HG03558 (cell line): ENCODE results near the gene EPHB6.

ENCODE experiments used
- ATAC-seq: cut with Tn5 transposase; IDR thresholded peaks from one replicate; pipeline ENCODE4 v1.9.1; 2021; ENCODE audit warnings: moderate number of reproducible peaks; ENCODE audit not compliant: unreplicated experiment; ENCODE audit errors: extremely low read depth

Gene EPHB6

DNA sequence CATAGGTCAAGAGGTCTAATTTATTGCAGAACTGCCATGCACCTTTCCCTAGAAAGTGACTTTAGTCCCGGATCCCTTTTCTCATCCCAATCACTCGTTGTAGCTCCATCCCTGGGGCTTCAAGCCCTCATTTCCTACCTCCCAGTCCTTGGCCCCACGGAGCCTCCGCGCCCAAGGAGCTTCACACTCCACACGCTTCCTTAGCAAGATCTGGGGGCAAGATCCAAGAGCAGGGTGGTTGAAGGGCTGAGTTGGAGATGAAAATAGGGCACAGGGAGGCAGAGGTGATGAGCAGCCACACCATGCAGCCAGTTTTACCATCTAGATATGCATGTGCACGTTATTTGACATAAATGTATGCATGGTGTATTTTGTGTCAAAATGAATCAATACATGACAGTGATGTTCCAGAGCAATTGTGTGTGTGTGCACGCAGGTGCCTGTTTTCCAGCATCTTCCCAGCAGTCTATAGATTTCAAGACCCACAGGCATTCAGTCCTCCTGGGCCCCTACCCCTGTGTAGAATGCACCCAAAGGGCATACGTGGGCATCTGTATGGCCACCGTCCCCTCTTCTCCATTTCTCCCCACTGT is 36.7 kb downstream of the EPHB6 start:
- no peak for ATAC-seq

DNA sequence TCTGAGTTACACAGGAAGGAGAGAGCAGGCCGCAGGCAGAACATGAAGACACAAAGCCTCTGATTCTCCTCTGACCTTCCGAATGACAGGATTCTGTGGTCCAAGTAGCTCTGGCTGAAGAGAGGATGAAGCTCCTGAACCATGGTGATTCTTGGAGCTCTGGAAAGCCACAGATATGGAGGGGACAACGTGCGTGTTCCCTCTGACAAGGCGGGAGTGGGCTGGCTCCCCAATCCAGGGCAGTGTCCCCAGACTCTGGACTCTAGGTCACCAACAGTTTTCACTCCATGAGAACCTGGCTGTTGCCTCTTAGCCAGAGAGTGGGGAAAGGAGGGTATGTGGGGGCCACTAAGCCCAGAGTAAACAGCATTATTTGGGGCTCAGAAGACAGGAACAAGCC is 38.1 kb downstream of the EPHB6 start:
- no peak for ATAC-seq

DNA sequence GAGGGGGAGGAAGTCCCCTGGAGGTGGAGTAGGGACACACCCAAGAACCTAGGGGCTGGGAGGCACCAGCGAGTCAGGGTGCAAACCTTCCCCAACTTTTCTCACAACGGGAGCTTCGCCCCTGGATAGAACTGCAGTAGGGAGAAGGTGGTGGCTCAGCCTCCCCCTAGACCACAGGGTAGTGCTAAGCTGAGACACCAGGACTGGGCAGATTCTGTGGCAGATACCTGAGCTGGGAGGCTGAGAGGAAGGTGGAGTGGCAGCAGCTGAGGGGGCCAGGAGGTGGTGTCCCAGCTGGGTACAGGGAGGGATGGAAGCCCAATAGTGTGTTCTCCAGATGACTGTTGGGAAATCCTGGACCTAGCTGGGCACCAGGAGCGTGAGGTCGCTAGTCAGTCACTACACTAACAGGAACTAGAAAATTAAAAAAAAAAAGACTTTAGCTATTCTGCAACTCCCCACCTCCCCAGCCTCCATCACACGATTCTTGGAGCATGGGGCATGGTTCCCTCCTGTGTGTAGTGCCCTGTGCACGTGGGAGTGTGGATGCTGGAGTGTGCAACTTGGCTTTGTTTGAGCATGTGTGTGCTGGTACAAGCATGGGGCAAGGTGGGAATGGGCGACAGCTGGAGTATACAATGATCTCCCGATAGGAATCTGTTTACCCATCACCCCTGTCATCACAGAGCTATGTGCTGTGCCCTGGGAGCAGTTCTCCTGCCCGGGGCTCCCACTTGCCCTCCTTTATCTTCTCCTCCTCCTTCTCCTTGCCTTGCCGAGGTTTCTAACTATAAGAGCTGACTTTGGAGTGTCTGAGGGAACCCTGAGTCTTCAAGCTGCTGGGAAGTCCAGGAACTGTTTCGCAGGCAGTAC is 39.5 kb downstream of the EPHB6 start:
- no peak for ATAC-seq

DNA sequence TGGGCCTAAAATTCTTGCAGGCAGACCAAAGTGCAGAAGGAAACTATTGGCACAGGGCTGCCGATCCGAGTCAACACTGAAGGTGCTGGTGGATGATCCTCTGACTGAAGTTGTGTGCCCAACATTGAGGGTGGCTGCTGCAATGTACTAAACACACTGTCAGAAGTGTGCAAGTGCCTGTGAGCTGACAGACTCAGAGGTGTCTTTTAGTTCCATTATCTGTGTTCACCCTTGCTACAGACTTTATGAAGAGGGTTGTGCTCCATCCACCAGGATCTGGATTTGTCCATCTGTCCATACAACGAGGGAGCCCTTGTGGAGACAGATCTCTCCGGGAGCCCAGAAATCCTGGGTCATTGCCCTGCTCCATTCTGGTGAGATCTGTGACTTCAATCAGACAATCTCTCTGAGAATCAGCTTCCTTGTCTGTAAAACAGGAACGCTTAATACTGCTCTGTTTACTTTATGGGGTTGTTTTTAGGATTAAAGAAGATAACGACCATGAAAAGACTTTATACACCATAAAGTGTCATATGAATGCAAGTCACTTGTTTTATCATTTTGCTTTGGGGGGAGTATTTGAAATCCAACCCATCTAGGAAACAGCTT is 40.2 kb downstream of the EPHB6 start:
- no peak for ATAC-seq

DNA sequence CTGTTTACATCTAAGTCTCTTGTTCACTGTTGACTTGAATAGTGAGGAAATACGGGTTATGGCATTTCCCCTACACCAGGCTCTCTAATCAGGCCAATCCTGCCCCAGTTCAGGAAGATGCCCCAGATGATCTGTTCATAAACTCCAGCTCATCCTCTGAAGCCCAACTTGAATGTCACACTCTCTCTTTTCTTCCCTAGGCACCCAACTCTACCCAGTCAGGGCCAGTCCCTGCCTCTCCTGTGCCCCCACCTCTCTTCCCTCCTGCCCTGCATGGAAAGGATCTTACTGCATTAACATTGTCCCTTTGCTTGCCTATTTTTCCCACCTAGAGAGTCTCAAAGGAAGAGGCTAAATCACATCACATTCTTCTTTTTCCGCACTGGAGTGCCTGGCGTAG is 41.3 kb downstream of the EPHB6 start:
- no peak for ATAC-seq

DNA sequence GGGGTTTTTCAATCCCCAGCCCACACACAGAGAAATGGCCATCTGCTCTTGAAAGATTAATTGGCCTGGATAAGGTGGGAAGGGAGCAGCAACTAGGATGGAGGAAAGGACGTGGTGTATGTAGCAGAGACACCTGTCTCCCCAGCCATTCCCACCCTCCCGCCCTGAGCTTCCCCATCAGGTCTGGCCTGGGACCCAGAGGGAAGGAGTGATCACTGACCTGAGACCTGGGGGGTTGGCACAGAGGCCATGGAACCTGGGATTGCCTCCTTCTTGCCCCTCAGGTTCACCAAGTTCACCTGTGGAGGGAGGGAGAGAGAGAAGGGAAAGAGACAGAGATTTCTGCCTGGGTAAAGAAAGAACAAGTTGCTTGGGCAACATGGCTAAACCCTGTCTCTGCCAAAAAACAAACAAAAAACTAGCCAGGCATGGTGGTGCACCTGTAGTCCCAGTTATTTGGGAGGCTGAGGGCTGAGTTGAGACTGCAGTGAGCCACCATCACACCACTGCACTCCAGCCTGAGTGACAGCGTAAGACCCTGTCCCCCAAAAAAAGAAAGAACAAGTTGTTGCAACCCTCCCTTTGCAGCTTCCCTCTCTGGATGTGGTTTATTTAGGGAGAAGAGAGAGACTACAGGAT is 42.0 kb downstream of the EPHB6 start:
- ATAC-seq, result no peak

DNA sequence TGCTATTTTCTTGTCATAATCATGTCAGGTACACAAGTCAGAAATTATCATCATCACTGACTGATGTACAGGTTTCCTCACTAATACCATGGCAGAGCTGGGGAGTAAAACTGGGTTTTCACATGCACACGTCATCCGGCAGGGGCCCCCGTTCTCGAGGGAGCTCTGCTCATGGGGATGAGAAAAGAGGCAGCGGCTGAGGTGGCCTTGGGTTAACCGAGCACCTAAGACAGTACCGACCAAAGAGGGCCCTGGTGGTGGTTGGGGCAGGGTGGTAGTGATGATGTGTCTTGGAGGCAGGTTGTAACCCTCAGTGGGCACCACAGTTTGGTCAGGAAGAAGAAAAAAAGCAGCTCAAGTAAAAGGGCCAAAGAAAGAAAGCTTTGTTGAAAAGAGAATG is 42.8 kb downstream of the EPHB6 start:
- ATAC-seq, result no peak

DNA sequence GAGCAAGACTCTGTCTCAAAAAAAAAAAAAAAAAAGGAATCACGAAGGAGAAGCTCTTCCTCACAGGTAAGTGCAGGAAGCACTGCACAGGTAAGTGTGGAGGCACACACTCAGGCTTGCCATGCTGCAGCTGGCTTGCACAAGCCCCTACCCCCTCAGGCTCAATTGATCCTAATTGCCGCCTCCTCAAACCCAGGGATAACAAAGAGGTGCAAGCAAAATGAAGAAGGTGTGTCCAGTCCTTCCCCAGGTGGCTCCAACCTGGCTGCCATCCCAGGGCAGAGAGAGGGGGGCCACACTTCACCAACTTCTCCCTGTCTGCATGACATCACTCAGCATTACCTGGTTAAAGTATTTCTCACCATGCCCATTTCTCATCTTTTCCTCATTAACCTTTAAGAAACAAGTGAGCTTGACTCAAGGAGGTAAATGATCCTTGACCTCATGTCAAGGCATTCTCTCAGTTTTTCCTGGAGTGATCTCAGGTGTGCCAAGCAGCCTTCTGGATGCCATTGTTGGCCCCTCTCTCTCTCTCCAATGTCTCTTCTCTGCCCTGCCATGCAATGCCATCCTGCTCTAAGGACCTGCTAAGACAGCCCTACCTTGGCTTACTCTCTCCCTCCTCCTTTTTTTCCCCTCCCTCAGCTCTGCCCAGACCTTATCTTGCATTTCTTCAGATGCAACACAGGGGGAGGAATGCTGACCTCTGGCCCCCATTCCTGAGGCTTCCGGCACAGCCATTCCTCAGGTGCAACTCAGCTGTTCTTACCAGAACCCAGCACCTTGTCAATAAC is 43.7 kb downstream of the EPHB6 start:
- ATAC-seq, result no peak

DNA sequence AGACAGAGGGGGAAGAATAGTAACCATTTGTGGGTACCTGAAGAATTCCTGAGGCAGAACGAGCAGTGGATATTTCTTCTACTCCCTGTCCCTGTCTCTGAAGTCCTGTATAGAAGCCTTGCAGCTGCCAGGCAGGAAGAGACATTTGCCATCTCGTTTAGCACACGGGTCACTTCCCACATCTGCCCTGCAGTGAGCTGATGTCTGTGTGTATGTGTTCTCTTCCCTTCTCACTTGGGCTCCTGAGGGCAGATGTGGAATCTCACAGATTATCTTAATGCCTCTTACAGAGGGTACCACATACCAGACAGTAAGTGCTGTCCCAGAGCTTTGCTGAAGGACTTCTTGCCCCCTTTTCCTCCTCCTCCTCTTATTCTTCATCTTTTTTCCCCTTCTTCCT is 44.8 kb downstream of the EPHB6 start:
- no peak for ATAC-seq

DNA sequence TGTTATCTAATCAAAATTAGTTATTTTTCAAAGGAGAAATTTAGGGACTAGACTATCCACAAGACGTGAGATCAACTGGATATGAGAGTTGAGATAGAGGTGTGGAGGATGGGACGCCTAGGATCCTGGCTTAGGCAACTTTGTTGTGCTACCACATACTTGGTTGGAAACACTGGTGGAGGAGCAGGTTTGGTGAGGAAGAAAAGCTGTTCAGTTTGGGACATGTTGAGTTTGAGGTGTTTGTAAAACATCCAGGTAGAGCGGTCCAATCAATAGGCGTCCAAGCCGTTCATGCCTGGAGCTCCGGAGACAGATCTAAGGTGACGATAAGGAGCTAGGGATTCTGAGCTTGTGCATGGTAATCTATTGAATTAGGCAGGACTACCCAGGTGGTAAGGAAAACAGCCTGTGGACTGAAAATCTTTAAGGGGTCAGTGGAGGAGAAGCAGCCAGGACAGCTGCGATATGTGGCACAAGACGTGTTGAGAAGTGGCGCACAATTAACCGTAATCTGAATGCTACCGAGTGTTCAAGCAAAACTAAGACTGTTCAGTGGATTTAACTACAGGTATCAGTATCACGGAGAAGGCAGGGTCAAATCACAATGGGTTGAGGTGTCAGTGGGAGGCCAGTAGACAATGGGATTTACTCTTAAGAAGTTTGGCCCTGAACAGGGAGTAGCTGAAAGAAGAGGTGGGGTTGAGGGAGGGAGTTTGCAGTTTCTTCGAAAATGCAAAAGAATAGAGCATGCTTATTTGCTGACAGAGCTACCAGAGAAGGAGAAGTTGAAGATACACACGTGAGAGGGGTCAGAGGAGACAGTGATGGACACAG is 46.8 kb downstream of the EPHB6 start:
- ATAC-seq, result no peak

DNA sequence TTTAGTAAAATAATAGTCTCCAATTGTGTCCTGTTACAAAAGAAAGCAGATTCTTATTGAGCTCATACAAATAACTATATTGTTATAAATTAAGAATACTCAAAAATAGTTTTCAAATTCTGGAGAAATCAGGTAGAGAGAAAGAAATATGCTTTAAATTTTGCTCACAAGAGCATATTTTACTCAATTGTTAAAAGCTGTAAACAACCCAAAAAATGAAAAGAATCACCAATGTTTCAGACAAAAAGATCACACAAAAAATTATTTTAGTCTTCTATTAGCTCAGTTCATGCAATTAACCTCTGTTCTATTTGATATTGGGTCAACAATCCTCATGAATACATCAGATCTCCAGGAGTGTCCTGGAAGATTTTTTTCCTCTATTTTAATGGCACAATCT is 49.3 kb downstream of the EPHB6 start:
- no peak for ATAC-seq

DNA sequence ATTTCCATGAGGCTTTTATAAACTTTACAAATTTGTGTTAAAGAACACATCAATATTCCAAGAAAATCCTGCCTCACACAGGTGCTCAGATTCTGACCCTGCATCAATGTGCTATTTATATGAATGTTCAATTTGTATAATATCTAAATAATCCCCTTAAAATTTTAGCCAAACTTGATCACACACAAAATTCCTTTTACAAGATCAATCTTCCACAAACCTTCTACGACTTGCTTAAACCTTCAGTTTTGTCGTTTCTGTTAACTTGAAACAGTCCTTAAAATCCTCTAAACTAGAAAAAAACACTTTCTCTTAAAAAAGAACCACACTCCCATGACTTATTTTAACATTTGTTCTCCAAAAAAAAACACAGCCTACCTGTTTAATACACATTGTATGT is 50.9 kb downstream of the EPHB6 start:
- no peak for ATAC-seq

DNA sequence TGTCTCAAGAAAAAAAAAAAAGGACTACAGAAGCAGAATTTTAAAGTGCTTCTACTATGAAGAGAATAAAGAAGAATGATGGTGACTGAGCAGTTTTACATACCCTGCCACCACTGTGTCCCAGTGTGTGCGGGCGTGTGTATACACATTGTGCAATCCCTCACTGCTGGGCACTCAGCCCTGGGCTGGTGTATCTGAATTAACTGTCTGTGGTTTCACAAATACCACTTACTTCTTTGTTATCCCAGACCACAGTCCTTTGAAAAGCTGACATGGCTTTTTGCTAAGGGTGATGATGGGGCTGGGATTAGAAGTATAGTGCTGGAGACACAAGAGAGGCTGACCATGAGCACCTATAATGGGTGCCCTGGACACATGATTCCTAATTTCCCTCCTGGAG is 51.8 kb downstream of the EPHB6 start:
- ATAC-seq, result no peak

DNA sequence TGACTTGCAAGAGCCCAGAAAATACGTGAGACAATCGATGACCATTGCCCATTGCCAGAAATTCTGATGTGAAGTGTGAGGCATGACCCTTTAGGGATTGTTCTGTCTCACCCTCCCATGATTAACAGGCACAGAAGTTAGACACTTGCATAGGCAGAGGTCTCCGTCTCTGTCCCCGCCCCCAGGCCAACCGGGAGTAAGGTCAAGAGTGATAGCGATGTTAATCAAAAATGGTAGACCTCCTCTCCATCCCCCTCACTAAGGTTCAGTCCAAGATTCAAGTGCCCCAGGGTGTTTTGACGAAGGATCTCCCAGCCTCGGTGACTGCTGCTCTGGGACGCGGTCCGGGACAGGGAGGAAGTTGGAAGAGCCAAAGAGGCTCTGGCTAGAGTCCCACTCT is 53.4 kb downstream of the EPHB6 start:
- ATAC-seq, result no peak

DNA sequence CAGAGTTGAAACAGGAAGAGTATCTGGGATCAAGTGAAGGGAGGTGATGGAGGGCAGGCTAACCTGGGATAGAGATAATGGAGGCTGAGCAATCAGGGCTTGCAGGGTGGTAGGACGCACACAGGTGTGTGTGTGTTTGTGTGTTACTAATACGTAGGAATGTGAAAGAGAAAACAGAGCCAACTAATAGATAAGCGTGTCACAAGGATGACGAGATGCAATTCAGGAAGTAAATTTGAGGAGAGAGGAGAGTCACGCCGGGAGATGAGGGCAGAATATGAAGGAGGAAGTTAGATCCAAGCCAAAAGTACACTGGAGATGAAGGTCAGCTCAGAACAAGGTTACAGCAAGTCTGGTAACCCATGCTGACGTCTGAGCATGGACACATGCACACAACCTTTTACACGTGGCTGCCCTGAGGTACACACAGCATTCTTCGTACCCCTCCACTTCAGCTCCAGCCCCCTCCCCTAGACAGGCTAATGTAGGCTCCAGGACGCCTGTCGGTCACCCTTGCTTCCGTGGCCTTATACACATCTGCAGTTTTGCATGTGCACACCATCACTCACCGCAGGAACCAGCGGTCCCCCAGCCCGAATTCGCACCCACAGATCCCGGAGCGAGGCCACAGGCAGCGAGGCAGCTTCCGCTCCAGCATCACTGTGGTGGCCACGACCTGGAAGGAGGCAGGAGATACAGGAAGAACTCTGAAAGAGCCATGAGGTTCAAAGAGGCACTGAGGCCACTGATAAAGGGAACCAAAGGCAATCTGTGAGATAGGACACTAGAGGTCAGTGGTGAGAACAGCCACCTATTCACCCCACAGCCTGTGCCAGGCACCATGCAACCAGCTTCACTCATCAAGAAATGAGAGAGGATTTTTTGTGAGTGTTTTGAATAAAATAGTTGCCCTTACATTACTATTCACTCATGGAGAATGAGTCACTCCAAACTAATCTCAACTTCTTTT is 54.3 kb downstream of the EPHB6 start:
- ATAC-seq, result no peak

DNA sequence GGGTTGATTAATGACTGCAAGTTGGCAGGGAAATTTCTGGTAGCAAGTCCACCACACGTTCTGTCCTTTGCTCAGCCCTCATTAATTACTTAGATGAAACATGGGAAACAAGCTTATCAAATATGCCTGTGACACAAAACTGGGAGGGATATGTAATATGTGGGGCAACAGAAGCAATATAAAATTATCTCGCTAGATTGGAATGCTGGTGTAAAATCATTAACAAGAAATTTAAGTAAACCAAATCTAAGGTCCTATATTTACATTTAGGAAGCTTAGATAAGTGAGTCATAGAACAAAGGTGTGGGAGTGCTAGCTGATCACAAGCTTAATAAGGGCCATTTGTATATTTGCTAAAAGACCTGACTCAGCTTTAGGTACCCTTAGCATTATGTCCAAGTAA is 55.2 kb downstream of the EPHB6 start:
- no peak for ATAC-seq

DNA sequence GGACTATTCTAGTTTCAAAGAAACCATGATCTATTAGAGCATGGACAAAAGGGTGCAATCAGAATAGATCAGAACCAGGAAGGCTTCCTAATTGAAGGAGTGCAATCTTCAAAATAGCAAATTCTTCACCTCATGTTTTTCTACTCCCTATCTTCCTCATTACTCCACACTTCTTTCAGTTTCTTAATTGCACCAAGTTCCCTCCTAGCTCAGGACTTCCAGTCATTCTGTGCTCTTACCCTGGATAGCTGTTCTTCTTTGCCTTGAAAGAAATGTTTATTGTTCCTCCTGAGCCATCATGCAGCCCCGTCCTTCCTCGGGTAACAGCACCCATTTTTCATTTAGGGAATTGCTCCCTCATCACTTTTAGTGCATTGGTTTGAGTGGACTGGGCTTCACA is 55.6 kb downstream of the EPHB6 start:
- ATAC-seq, result no peak

DNA sequence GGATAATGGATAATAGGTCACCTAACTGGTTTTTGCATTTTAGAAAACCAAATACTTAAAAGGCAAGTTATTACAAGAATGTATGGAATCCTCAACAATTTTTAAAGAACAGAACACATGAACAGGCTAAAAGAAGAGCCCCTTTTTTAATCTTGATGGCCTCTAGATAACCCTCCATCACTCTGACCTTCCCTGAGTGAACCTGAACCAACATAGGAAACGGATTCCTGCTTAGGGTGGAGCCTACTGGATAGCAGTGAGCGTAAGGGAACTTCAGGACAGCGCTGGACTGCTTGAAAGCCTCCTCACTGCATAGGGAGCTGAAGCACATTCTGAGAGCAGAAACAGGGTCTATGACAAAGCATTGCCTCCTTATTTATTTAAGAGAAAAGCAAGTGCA is 58.2 kb downstream of the EPHB6 start:
- ATAC-seq, result no peak
